GM21737 (cell line): Measurements from ENCODE around the gene AK9.
"Not testable (repeated sequence)": the region's sequence is repeated elsewhere in the genome, so short reads cannot be mapped to it uniquely, and the experiment has no call there.

ENCODE experiments used
- ATAC-seq: cut with Tn5 transposase; IDR thresholded peaks from one replicate; pipeline ENCODE4 v1.9.1; 2021; ENCODE audit warnings: mild to moderate bottlenecking, moderate library complexity; ENCODE audit not compliant: unreplicated experiment

The AK9 gene

GRCh38 chr6:109701221-109701620 is 10.2 kb upstream of the AK9 start:
- no peak for ATAC-seq

GRCh38 chr6:109696355-109696754 is 5.4 kb upstream of the AK9 start:
- no peak for ATAC-seq

GRCh38 chr6:109695468-109695867 is 4.5 kb upstream of the AK9 start:
- ATAC-seq, result no peak

GRCh38 chr6:109693111-109693510 is 2.1 kb upstream of the AK9 start:
- no peak for ATAC-seq

- no peak for ATAC-seq
Observed at GRCh38 chr6:109690373-109690736, 647 bp downstream of the AK9 start.

DNA sequence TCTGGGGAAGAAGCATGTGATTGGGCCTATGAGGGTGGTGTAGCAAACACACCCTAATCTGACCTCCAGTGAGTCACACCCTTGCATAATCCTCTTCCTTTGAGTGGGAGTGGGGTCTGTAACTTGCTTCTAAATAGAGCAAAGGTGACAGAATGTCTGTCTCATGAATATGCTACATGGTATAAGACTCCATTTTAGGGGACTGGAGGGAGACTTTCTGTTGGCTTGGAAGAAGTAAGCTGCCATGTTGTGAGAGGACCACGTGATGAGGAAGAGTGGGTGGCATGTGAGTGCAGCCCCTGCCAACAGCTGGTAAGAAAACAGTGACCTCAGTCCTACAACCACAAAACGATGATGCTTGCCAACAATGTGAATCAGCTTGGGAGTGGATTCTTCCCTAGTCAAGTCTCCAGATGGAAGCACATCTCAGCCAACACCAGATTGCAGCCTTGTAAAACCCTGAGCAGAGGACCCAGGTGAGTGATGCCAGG is 3.7 kb downstream of the AK9 start:
- no peak for ATAC-seq

- no peak for ATAC-seq
Observed at GRCh38 chr6:109686566-109687265, 4.3 kb downstream of the AK9 start.

DNA sequence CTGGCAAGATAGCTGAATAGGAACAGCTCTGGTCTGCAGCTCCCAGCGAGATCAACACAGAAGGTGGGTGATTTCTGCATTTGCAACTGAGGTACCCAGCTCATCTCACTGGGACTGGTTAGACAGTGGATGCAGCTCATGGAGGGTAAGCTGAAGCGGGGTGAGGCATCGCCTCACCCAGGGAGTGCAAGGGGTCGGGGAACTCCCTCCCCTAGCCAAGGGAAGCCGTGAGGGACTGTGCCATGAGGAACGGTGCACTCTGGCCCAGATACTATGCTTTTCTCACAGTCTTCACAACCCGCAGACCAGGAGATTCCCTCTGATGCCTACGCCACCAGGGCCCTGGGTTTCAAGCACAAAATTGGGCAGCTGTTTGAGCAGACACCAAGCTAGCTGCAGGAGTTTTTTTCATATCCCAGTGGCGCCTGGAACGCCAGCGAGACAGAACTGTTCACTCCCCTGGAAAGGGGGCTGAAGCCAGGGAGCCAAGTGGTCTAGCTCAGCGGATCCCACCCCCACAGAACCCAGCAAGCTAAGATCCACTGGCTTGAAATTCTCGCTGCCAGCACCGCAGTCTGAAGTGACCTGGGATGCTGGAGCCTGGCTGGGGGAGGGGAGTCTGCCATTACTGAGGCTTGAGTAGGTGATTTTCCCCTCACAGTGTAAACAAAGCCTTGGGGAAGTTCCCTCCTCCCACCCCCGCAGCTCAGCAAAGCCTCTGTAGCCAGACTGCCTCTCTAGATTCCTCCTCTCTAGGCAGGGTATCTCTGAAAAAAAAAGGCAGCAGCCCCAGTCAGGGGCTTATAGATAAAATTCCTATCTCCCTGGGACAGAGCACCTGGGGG is 12.1 kb downstream of the AK9 start:
- not testable (repeated sequence) for ATAC-seq

DNA sequence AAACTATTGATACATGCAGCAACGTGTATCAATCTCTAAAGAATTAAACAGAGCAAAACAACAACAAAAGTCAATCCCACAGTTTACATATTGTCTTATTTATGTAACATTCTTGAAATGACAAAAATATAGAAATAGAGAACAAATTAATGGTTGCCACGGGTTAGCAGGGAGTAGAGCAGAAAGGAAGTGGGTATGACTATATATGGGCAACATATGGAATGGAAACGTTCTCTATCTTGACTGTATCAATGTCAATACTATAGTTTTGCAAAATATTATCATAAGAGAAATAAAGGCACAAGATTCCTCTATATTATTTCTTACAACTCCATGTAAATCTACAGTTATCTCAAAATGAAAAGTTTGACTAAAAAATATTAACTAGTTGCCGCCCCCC is 12.8 kb downstream of the AK9 start:
- ATAC-seq, result no peak

DNA sequence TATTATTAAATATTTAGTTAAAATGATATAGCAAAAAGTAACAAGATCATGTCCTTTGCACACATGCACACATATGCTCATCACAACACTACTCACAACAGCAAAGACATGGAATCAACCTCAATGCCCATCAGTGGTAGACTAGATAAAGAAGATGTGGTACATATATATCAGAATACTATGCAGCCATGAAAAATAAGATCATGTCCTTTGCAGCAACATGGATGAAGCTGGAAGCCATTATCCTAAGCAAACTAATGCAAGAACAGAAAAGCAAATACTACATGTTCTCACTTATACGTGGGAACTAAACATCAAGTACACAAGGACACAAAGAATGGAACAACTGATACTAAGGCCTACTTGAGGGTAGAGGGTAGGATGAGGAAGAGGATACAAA is 14.3 kb downstream of the AK9 start:
- ATAC-seq, result no peak

DNA sequence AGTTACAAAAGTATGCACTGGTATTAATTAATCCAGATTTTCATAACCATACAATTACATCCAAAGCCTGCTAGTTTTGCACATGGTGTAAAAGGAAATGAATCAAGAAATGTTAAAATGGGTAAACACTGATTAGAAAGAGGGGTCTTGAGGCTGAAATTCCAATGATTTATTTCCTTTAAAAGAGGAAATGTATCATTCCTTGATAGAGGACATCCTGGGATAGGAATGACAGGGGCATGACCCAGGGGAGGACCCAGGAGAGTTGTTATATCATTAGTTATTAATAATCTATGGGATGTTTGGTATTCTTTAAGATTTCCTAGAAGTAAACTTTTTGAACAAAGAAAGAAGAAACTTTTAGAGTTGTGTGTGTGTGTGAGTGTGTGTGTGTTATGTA is 18.2 kb downstream of the AK9 start:
- no peak for ATAC-seq

DNA sequence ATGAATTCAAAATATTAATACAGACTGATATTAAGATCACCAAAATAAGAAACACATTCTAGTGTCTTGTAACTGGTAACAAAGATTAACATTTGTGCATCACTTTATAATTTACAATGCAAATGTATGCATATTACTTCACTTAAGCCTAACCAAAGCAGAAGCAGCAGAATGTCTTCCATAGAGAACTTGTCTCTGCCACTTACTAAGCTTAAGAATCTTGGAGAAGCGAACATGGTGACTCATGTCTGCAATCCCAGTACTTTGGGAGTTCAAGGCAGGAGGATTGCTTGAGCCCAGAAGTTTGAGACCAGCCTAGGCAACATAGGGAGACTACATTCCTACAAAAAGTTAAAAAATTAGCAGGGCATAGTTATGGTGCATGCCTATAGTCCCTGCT is 18.8 kb downstream of the AK9 start:
- no peak for ATAC-seq

GRCh38 chr6:109671733-109672132 is 19.3 kb downstream of the AK9 start:
- ATAC-seq, result no peak

DNA sequence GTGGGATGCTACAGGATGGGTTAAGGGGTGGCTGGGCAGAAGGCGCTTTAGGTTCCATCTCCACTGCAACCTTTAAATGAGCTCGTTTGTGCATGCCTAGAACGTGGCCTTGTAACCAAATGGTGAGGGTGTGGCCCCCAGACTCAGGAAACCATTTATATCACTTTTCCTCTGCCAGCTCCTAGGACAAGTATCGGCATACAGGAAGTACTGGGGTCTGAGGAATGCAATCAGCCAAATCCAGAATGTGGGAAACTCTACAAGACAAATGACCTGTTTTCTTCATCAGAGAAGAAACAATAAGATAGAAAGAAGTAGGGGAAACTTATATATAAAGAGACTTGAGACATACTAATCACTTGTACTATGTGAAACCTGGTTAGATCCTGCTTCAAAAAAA is 21.2 kb downstream of the AK9 start:
- ATAC-seq, result no peak

DNA sequence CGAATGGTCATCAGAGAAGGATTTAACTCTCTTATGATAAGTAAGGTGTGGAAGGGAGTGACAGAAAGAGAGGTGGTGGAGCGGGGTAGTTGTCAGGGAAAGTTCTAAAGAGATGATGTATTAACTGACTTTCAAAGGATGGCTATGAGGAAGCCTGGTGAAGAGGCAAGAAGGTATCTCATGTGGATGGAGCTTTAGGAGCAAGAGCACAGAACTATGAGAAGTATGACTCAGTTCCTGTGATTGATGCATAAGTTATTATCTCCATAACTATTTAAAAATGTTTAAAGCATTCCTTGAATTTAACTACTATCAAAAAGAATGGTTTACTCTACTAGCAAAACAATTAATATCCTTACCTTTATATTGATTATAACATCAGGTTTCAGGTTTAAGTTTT is 28.8 kb downstream of the AK9 start:
- no peak for ATAC-seq

GRCh38 chr6:109660526-109661320 is 30.3 kb downstream of the AK9 start:
- ATAC-seq, result no peak

- ATAC-seq, result no peak
Observed at GRCh38 chr6:109655761-109656262, 35.2 kb downstream of the AK9 start.

DNA sequence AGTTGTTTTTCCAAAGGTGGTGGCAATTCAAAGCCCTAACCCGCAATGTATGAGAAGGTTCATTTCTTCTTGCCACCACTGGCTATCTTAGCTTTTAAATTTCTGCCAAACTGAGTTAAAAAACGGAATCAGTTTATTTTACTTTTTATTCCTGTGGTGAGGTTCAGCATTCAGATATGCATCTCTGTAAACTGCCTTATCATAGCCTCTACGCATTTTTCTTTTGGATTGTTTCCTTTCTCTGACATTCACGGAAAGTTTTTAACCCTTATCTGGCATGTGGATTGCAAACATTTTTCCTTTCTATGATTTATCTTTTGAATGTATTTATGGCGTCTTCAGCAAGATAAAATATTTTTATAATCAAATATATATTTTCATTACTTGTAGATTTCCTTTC is 37.7 kb downstream of the AK9 start:
- ATAC-seq, result no peak

- ATAC-seq, result no peak
Observed at GRCh38 chr6:109644131-109644530, 46.9 kb downstream of the AK9 start.

GRCh38 chr6:109632405-109632804 is 58.6 kb downstream of the AK9 start:
- no peak for ATAC-seq

DNA sequence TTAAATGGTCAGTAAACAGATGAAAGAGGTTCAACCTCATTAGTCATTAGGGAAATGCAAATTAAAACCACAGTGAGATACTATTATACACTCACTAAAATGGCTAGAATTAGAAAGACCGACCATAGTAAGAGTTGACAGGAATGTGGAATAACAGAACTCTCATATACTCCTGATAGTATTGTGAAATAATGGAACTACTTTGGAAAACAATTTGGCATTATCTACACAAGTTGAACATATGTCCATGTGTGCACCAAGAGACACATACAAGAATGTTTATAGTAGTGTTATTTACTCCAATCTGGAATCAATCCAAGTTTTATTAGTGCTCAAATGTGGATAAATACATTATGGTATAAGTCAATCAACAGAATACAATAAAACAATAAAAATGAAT is 59.6 kb downstream of the AK9 start:
- ATAC-seq, result no peak
